HG03159 (cell line): ENCODE data around the gene PON3.
"Not testable (repeated sequence)": the region's sequence is repeated elsewhere in the genome, so short reads cannot be mapped to it uniquely, and the experiment has no call there.

Experiments
- ATAC-seq: cut with Tn5 transposase; IDR thresholded peaks from one replicate; pipeline ENCODE4 v1.9.1; 2021; ENCODE audit warnings: mild to moderate bottlenecking, moderate library complexity; ENCODE audit not compliant: unreplicated experiment

PON3 gene

DNA sequence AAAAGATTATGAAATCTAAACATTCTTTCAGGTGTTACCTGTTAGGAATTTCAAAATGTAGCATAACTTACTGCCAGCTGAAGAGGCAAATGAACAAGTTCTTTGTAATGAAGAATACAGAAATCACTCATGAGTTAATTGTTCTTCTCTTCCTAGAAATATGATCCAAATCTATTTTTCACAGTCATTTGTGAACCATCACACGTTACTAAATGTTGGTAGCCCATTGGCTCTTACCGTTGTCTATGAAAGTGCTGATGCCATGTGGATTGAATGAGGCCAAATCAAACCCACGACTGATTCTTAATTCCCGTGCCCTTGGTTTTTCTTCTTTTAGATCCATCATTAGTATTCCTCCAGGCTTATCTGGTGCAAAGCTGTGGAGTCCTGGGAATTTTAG is 15.9 kb upstream of the PON3 start:
- no peak for ATAC-seq

DNA sequence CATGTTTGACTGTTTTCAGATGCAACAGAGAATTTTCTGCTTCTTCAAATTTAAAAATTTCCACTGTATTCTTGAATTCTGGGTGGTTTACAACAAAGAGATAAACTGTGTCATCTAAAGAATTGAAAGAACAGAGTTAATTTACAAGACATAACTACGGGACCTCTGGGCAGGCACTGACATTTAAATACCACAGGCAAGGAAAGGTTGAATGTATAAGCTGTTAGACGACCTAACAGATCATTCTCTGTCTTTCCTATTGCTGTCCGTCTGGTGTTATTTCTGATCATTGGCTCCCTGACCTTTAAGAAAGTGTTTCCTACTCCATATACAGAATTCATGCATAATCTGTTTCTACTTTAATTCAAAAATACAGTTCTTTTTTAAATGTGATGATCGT is 15.5 kb upstream of the PON3 start:
- no peak for ATAC-seq

DNA sequence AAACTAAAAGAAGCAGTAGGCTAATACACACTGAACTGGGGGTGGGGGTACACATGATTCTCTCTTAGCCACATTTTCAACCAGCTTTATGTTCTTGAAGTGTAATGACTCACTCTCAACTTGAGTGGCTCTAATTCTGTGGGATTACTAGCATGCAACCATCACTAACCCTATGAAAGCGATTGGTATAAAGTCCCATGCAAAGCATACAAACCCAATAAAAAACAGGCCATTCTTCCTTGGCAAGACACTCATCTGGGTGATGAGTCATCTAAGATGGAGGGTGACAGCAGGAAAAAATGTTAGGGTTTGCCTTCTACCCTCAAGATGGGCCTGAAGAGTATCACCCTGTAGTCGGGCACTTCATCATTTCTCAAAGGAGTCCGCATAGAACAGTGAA is 14.9 kb upstream of the PON3 start:
- ATAC-seq = no peak

DNA sequence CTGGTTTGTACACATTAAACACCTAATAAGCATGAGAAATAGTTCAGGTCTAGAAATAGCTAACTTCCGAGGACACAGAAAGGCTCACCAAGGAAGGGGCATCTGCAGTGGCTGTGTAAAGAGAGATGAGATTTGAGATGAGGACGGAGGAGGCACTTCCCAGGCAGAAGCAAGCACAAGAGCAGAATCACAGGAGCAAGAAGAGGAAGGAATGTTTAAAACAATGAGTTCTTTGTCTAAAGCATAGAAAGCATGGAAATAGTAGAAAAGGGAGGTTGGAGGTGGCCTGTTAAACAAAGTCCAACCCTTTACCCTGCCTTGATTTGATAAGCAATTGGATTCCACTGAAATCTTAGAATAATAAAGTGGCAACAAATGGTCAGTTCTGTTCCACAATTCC is 11.6 kb upstream of the PON3 start:
- no peak for ATAC-seq

DNA sequence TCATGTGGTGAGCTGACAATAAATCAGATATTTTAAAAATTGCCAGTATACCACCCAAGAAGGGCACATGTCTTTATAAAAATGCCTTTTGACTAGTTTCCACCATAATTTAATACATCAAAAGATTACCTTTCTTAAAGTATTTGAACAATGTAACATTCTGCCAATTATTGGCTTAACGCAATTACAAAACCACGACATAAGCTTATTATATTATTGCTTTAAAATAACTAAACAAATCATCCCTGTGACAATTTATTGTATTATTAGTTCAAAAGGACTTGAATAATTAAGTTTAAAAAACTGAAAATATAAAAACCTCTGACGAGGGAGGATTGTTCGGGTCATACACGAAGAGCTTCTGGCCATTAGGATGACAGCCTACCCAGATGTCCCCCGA is 9.6 kb upstream of the PON3 start:
- no peak for ATAC-seq

DNA sequence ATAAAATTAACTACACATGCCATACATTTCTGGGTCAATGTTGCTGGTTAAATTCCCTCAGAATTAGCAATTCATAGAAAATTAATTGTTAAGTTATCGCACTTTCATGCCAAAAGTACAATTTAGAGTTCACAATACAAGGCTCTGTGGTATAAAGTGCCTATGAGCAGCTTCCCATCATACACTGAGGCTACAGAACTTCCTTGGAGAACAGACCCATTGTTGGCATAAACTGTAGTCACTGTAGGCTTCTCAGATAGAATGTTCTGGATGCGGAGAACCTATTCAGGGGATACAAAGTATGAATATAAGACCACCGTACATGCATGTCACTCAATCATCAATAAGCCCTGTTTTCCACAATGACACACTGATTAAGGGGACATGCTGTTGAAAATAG is 9.0 kb upstream of the PON3 start:
- ATAC-seq = no peak

DNA sequence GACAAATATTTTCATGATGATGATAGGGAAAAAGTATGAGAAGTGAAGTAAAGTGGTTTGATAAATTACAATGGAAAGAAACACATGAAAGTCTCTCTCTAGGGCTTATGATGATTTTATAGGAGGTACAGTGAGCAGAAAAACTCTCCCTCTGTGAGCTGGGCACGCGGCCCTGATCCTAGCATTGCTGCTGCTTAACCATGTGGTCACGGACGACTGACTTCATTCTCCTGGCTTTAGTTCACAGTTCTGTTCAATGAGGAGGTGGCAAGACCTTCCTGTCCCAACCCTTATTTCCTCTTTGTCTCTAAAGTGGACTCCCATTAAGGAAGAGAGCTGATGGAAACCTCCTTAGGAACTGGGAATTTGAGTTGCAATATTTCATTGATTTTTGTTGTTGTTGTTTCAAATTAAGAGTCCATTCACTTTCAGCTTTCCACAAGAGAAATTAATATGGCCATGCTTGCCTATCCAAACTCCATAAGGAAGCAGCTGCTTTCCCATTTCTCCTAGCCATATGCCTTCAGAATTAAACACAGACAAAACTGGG is 8.2 kb upstream of the PON3 start:
- ATAC-seq = no peak

DNA sequence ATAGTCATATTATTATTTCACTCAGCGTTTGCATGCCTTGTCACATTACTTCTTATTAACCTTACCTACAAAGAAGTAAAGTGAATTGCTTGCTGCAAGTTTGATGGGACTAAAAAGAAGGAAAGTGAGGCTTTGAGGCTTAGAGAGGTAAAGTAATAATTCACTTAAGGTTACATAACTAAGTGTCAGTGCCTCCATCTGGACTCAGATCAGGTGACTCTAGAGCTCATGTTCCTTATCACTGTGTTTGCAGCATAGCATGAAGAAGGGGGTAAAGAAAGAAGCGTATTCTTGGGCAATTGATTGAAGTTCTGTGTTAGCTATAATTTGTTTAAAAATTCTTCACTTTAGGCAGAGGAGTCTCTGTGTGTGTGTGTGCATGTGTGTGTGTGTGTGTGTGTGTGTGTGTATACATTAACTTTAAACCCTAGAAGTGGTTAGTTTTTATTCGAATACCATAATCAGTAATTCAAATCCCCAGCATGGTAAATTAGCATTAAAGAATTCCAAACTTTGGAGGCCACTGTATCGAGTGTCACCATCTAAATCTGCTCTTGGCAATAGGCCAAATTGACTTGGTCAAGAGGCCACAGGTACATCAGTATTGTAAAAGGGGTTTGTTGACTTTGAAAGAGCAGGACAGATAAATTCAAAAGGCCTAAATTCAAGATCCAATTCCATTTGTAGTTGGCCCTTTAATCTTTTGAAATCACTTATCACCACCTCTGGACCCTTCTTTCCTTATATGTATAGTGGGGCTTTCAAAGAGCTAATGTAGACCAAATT is 2.2 kb upstream of the PON3 start:
- no peak for ATAC-seq

DNA sequence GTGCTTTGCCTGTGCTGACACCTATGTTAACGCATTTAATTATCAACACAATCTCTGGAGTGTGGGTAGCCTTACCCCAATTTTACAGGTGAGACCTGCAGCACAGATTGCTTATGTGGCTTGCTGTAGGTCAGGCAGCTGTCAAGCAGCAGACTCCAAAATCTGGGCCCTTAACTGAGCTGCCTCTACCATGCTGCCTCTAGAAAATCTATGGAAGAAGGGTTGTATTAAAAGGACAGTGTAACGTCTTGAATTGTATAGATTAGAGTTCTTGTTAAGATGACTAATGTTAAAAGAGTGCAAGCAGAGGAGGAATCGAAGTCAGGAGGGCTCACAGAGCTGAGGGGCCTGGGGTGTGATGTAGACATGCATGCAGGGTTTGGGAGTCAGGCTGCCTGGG is 1.2 kb upstream of the PON3 start:
- no peak for ATAC-seq

DNA sequence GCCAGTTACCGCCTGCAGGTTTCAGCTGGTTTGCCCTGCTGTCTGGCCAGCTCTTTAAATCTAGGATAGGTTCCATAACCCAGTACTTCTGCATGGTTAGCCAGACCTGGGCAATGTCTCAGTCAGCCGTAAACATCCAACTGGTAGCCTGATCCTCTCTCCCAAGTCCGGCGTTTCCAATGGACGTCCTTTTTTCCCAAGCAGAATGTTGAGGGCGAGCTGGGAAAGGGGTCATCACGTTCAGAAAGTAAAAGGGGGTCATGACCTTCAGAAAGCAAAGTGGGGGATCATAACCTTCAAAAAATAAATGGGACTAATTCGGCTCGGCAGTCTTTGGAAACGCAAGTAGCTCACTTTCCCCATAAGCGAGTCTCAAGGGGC is 430 bp downstream of the PON3 start:
- ATAC-seq = no peak

DNA sequence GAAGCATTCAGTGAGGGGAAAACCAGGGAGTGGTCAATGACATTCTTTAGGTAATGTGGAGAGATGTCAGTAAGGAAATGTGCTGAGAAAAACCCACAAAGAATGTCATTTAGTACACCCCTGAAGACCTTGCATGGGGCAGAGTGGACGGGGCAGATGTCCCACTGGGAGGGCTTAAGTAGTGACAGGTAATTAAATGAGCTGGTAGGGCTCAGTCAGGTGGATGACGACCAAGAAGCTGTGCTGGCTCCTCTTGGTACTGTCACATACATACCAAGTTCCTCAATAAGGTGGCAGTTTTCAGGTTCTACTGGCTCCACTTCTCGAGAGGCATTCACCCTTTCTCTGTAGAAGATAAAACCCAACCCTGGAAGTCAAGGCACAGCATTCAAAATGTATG is 1.8 kb downstream of the PON3 start:
- no peak for ATAC-seq

DNA sequence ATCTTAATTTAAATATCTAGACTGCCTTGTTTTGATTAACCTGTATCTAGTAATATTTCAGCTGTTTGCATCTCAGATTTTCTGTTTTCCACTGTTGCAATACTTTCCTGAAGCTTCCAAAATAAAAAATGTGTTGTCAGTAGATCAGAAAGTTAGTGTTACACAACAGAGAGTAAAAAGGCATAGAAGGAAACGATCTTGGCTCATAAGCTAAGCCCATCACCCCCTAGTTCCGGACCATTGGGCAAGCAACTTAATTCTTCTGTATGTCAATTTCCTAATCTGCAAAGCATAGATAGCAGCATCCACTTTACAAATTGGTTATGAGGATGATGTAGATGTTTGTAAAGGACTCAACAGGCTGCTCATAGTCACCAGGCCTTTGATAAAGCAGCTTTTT is 4.4 kb downstream of the PON3 start:
- no peak for ATAC-seq

DNA sequence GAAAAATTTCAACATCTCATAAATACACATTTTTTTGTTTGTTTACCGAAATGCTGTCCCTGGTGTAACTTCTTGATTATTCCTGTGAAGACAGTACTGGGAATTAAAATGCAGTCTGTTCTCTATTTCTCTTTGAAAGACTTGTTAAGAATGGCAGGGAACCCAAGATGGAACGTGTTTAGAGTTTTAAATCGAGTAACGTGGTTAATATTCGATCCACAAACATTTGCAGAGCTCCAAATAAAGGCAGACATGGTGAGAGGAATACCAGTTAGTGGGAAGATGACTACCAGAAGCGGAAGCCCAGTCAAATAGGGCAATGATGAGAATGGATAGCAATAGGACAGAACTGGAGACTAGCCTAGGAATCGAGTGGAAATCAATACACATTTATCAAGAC is 6.7 kb downstream of the PON3 start:
- no peak for ATAC-seq

DNA sequence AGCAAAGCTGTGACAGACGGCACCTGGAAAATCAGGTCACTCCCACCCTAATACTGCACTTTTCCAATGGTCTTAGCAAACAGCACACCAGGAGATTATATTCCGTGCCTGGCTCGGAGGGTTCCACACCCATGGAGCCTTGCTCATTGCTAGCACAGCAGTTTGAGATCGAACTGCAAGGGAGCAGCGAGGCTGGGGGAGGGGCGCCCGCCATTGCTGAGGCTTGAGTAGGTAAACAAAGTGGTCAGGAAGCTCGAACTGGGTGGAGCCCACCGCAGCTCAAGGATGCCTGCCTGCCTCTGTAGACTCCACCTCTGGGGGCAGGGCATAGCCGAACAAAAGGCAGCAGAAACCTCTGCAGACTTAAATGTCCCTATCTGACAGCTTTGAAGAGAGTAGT is 16.7 kb downstream of the PON3 start:
- ATAC-seq = not testable (repeated sequence)

DNA sequence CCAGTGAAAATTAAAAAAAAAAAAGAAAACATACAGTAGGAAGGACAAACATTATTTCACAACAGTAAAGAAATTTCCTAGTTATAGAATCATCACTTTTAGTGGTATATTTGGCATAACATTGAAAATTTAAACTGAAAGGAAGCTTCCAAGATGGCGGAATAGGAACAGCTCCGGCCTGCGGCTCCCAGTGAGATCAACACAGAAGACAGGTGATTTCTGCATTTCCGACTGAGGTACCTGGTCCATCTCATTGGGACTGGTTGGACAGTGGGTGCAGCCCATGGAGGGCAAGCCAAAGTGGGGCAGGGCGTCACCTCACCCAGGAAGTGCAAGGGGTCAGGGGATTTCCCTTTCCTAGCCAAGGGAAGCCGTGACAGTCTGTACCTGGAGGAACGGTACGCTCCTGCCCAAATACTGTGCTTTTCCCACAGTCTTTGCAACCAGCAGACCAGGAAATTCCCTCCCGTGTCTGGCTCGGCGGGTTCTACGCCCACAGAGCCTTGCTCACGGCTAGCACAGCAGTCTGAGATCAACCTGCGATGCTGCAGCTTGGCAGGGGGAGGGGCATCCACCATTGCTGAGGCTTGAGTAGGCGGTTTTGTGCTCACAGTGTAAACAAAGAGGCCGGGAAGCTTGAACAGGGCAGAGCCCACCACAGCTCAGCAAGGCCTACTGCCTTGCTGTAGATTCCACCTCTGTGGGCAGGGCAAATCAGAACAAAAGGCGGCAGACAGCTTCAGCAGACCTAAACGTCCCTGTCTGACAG is 19.4 kb downstream of the PON3 start:
- ATAC-seq = no peak

DNA sequence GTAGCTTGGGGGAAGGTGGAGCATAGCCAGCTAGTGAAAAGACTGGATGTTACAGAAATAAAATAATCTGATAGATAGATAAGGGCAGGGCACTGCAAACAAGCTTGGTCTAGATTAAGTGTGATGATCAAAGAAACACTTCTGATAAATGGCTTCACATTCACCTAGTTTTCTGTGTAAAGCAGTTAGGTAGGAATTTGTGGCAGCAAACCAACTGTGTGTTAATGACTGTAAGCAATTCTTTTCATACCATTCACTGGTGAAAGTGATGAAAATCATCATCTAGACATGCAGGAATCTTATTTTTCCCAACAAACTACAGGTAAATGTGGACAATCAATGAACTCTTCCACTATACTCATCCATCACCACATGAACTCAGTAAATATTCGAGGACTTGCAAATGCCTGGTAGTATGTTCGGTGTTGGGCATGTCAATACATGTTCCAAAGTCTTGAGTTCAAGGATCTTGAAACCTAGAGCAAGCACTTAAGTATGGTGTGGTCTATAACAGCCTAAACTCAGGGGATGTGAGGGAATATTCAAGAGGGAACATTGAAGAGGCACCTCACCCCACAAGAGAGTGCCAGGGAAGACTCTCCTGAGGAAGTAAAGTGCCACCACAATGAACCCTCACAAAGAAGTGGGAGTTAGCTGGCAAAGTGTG is 20.5 kb downstream of the PON3 start:
- no peak for ATAC-seq

DNA sequence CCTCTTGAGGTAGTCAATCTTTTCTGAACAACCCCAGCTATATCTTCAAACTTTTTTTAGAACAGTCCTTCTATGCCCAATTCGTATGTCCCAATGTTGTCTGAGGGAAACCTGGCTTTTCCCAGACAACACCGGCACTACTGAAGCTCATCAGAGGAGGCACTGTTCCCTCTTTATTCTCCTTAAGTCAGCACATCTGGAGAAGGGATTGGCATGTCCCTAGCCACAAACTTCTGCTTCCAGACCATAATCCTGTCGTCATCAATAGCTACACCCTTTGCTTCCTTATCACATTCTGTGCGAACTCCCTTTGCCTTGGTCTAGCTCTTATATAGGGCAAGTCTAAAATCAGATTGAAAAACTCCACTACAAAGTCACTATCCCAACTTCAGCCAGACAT is 22.9 kb downstream of the PON3 start:
- no peak for ATAC-seq

DNA sequence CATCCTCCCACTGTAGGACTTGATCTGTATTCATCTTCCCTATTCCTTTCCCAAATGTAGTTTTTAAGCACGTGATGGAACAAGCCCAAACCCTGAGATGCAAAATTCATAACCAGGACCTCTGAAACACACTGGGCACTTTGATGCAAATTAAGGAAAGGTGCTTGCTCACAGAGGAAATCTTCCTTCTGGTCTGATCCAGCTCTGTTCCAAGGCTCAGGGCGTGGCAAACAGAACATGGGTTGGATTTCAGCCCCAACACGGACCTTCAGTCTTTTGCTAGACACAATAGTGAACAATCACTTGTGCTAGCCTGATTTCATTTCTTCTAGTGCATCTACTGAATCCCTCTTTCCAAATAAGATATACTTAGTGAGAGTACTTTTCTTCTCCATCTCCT is 27.9 kb downstream of the PON3 start:
- no peak for ATAC-seq

DNA sequence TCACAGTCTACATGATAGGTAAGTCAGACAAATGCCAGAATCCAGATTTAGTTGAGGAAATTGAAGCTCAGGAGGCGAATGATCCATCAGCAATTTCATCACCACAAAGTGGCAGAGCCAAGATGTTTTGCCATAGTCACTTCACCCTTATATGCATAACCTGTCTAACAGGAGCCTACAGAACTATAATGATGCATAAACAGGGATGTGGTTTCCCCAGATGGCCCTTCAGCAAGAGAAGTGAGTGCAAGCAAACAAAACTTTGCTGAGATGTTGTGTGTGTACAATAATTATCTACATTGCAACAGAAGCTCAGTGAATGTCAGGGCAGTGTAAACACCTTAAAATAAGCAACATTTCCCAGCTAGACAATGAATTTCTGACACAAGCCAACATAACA is 28.6 kb downstream of the PON3 start:
- ATAC-seq = no peak

DNA sequence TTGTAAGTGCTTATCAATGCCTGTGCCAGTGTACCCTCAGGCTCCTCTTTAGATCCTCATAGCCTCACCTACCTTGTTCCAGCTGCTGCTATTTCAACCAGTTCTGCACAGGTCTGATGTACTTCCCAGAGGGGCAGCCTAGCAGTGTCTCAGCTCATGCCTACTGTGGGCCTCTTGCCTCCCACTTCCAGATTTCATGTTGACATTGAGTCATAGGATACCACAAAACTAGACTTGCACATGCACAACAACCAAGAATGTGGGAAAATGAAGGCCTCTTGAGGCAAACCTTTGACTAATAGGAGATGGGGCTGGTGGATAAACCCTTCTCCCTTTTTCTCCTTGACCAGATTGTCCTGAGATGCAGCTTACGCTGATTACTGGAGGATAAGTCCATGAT is 31.0 kb downstream of the PON3 start:
- ATAC-seq = no peak

DNA sequence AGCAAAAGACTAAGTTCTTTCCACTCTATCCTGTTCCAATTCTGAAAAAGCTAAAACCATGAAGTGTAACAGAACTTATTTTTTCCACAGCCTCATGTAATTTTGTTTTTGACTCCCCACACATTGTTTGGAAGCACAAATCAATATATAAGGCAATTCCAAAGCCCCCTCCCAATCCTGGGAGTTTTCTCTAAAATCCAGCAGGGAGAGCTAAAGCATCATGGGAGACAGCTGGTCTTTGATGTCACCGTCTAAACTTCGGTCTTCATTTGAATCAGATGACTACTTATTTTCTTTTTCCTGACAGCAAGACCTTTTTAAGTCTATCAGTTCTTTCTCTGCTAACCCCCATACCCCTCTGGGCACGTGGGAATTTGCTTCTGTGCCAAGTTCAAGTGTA is 38.6 kb downstream of the PON3 start:
- no peak for ATAC-seq
